NCI-H2081 treated with DMSO at 0.1 percent for 48 hours (cell line): ENCODE measurements around the gene CRELD1.
"Not testable (repeated sequence)": the region's sequence is repeated elsewhere in the genome, so short reads cannot be mapped to it uniquely, and the experiment has no call there.

Experiments used
- DNase-seq: peaks from one replicate; lab custom pipeline; 2025; lab: John Stamatoyannopoulos, UW

The CRELD1 gene, protein sequence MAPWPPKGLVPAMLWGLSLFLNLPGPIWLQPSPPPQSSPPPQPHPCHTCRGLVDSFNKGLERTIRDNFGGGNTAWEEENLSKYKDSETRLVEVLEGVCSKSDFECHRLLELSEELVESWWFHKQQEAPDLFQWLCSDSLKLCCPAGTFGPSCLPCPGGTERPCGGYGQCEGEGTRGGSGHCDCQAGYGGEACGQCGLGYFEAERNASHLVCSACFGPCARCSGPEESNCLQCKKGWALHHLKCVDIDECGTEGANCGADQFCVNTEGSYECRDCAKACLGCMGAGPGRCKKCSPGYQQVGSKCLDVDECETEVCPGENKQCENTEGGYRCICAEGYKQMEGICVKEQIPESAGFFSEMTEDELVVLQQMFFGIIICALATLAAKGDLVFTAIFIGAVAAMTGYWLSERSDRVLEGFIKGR

GRCh38 chr3:9933561-9934234 lies at the start of gene CRELD1:
TSS of gene CRELD1 (plus strand) at chr3:9933834. CDS start at chr3:9934439, 605 bp downstream.
- DNase-seq, result peak; percentile 54

GRCh38 chr3:9884555-9885165 lies 49.0 kb upstream of the CRELD1 start:
- DNase-seq, result no peak

DNA sequence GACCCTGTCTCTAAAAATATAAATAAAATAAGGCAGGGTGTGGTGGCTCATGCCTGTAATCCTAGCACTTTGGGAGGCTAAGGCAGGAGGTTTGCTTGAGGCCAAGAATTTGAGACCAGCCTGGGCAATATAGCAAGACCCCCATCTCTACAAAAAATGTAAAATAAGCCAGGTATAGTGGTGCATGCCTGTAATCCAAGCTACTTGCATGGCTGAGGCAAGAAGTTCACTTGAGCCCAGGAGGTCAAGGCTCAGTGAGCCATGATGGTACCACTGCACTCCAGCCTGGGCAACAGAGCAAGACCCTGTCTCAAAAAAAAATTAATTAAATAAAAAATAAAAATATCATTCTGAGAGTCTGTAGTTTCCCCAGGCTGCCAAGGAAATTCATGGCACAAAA lies 47.3 kb upstream of the CRELD1 start:
- no peak for DNase-seq

DNA sequence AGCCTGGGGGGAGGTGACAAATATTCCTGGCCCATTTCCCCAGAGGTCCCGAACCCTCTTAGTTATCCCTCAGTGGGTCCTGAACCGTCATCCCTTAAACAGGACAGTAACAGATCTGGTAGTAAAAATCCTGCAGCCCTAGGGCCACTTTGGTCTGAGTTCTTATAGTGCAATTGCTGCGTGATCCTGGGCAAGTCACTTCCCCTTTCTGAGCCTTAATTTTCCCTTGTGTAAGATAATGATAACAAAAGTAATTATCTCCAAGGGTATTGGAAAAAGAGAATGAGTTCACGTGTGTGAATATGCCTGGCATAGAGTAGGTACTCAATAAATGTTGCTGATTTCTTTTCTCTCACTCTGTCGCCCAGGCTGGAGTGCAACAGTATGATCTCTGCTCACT lies 46.2 kb upstream of the CRELD1 start:
- no peak for DNase-seq

DNA sequence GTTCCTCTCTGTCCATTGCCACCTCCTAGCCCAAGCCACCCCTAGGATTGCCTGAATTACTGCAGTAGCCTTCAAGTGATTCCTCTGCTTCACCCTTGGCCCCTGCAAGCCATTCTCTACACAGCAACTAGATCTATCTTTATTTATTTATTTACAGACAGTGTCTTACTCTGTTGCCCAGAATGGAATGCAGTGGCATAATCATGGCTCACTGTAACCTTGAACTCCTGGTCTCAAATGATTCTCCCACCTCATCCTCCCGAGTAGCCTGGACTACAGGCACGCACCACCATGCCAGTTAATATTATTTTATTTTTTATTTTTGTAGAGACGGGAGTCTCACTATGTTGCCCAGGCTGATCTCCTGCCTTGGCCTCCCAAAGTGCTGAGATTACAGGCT lies 45.1 kb upstream of the CRELD1 start:
- no peak for DNase-seq

- DNase-seq, result no peak
Measured at GRCh38 chr3:9889405-9889804, 44.2 kb upstream of the CRELD1 start.

- no peak for DNase-seq
Measured at GRCh38 chr3:9890249-9891071, 43.2 kb upstream of the CRELD1 start, which contains the start of gene JAGN1. TSS of gene JAGN1 (plus strand) at chr3:9890610. CDS start at chr3:9890723, 113 bp downstream.

DNA sequence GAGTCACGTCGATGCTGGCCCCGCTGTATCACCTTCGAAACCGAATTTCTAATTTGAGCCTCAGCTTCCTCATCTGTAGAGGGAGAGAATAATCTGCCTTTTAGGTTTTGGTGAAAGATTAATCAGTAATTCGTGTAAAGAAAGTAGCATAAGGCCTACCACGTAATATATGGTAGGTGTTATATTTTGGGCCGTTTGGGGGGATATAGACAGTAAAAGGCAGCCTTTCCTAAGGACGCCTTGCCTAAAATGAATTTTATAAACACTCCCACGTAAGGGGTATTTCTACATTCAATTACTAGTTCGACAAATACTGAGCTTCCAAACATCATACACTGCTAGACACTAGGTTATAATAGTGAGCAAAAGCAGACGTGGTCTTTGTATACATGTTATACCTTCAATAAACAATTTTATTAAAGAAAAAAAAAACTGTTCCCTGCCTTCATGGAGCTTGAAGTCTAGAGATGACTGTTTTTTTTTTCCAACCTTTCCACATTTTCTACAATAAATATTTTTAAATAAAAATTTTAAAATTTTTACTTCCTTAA lies 42.5 kb upstream of the CRELD1 start:
- DNase-seq, result no peak

GRCh38 chr3:9893739-9894138 lies 39.9 kb upstream of the CRELD1 start:
- DNase-seq, result no peak

GRCh38 chr3:9895715-9896114 lies 37.9 kb upstream of the CRELD1 start:
- not testable (repeated sequence) for DNase-seq

GRCh38 chr3:9896755-9897407 lies 36.8 kb upstream of the CRELD1 start:
- not testable (repeated sequence) for DNase-seq

DNA sequence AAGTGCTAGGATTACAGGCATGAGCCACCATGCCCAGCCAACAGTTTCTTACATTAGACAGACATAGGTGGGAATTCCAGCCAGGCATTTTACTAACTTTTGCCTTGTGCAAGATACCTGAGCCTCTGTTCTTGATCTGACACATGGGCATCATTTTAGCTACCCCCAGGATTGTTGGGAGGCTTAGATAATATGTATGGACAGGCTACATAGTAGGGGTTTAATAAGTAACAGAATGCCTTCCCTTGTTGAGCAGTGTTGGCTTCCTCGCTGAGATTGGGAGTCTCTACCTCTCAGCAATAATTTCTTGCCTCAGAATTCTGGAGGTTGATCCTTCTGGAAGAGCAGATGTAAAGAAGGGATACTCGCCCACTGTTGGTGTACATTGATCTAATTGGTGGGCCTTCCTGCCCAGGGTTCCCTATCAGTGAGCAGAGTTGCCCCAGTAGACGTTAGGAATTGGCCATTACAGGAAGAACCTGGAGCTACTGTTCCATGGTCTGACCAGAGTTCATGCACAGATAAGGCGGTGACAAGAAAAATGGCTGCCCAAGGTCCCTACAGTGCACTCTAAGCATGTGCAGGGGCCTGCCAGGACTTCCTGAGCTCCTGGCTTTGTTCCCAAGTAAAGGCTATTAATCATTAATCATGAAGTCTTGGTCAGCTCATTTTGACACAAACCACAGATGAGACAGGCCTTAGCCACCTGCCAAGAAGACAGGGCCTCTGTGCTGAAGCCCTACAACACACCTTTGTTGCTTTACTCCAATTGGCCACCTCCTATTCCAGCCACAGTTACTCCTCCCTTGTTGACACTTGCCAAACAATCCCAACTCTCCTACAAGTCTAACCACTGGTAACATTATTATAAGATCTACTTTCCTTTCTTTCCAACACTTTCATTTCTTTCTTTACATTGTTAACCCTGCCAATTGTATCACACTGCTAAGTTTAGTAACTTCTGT lies 35.9 kb upstream of the CRELD1 start:
- no peak for DNase-seq

DNA sequence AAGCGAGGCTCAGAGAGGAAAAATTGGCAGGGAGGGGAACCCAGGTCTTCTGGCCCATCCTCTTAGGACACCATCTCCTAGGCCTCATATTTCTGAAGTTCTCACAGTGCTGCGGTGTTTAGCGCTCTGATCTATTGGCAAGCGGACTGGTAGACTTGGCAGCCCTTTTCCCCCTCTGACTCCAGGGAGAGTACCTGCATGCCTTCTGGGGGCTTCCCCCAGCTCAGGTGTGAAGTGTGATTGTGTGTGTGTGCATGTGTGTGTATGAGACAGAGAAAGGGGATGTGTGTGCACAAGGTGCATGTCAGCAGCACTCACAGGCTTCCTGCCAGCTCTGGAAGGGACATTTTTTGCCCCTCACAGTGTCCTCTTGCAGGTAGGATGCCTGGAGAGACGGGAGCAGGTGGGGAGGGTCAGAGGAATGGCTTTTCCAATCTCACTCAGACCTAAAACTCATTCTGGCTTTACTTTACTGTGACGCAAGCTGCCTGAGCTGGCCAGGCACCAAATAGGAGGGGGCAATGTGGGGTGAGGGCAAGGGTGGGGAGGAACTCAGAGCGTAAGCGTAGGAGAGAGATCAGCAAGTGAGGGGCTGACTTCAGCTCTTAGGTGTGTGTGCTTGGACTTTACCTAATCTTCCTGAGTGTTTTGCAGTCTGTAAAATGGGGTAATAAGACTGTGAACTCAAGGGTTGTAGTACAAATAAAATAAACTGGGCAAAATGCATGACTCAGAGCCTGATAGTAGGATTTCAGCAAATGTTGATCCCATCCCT lies 35.0 kb upstream of the CRELD1 start:
- no peak for DNase-seq

- no peak for DNase-seq
Measured at GRCh38 chr3:9899289-9899791, 34.3 kb upstream of the CRELD1 start.

- not testable (repeated sequence) for DNase-seq
Measured at GRCh38 chr3:9900965-9901415, 32.6 kb upstream of the CRELD1 start.

GRCh38 chr3:9901967-9902366 lies 31.7 kb upstream of the CRELD1 start:
- no peak for DNase-seq

DNA sequence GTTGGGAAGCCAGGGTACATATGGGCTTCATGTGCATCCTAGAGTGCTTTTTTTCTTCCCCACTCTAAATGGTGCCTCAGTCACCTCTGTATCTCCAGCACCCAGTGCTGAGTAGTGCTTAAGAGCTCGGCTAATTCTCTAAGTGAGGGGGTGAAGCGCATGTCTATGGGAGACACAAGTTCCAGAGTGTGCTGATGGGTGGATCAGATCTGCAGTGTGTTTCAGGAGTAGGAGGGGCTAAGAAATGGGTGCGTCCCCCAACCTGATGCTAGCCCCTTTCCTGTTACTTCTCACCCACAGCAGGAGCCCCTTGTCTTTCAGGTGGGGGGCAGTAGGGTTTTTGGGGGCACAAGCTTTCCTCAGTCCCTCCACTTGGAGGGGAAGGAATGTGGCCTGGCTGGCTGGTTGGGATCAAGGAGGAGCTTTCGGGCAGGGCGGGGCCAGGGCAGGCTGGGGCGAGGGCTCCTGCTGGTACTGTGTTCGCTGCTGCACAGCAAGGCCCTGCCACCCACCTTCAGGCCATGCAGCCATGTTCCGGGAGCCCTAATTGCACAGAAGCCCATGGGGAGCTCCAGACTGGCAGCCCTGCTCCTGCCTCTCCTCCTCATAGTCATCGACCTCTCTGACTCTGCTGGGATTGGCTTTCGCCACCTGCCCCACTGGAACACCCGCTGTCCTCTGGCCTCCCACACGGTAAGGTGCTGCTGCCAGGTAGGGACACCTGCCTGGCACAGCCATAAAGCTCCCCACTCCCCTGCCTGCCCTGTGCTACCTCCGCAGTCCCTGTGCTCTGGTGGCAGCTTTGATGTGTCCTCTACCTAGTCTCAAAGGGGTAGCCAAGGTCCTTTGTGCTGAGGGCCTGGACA lies 31.0 kb upstream of the CRELD1 start, which contains the start of gene IL17RE:
TSS of gene IL17RE (plus strand) at position 477 of the 866 bp plus-strand sequence. CDS start at position 562, 85 bp downstream.
- no peak for DNase-seq

- no peak for DNase-seq
Measured at GRCh38 chr3:9903238-9903624, 30.4 kb upstream of the CRELD1 start.
